ENCODE measurements around the gene TMPRSS9. TPM values are rescaled to one million over a fixed set of nuclear protein-coding genes. Genes with fewer than 3 reads are reported as not detected.
A peak's percentile ranks its signal among the peaks of the same experiment; 100 is the strongest.

TMPRSS9 gene
- total and polyA plus RNA-seq, 11 donors: 0.09 to 0.19 TPM; not detected in 9

- peak in 1 of 5 donors; percentile 36 for DNase-seq
- ATAC-seq: no peak
- Histone ChIP-seq H3K27ac (no peak overlapping the region), H3K4me1 (peaks cover 0 to 7% (median 0%) of the 10 kb centered on the region in 12 donors), H3K9me3 (no peaks in the 10 kb centered on the region), H3K36me3 (peaks cover 0 to 47% (median 0%) of the 10 kb centered on the region in 9 donors), H3K4me3 (no peak overlapping the region), H3K27me3 (no peaks in the 10 kb centered on the region)
- TF ChIP-seq CTCF (IDR thresholded peaks at IDR 0.05): no peak
- 90 to 94% (median 91%) methylated on average over 16 to 17 of the region's 17 CpGs for WGBS, 4 donors
- intact Hi-C loops (cut with DNase I): no loop called here
These were observed 83.7 kb downstream of the TMPRSS9 start for GRCh38 chr19:2443785-2444182.

DNA sequence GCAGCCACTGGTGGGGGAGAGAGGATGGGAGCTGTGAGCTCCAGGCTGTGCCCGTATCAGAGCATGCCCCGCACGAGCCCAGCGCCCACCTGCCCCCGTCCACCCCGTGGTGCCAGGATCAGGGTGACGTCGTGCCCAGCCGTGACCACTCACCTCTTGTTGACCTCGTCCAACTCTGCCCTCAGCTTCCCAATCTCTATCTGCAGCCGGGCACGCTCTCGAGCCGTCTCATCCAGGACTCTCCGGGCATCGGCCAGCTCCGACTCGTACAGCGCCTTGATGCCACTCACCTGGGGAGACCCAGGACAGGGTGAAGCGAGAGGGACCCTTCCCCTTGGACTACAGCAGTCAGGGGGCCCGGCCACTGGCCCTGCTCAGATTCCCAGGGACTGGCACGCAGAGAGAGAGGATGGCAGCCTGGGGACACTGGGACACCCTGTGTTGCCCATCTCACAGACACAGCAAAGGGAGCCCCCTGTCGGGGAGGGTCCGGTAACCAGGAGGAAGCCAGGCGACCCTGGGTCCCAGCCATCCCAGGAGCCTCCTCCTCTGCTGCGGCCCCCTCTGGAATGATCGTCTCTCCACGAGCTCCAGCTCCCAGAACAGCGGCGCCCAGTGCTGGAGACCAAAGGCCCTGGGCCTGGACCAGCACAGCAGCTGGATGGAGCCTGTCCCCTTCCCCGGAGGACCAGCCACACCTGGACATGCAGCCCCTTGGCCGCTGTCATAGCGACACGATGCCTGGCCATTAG lies 84.4 kb downstream of the TMPRSS9 start:
- Histone ChIP-seq H3K9me3 (no peaks in the 10 kb centered on the region), H3K4me3 (no peak overlapping the region), H3K36me3 (peaks cover 0 to 46% (median 0%) of the 10 kb centered on the region in 9 donors), H3K27me3 (no peaks in the 10 kb centered on the region), H3K4me1 (peaks cover 0 to 7% (median 0%) of the 10 kb centered on the region in 12 donors), H3K27ac (no peak overlapping the region)
- TF ChIP-seq POLR2A (IDR thresholded peaks at IDR 0.05) (no peak), CTCF (IDR thresholded peaks at IDR 0.05) (no peak)
- 91 to 95% (median 94%) methylated on average over 28 to 34 of the region's 34 CpGs for WGBS, 4 donors
- intact Hi-C loops (cut with DNase I): no loop called here
- ATAC-seq (no peak), DNase-seq (no peak)

DNA sequence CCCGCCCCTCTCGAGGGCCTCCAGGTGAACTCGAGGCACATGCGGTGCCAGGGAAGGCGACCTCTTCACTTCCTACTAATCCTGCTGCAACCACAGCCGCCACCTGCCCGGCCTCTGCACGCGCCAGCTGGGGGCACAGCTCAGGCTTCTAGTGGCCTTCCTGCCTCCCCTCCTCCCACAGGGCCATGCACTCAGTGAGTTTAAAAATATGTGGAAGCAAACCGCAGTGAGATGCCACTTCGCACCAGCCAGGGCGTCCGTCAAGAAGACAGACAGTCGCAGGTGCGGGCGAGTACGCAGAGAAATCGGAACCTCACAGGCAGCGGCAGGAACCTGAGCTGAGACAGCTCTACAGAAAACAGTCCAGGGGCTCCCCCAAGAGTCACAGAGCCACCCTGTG lies 86.3 kb downstream of the TMPRSS9 start:
- Histone ChIP-seq H3K27ac (no peak overlapping the region), H3K36me3 (peaks cover 0 to 43% (median 2%) of the 10 kb centered on the region in 9 donors), H3K4me1 (peaks cover 0 to 7% (median 0%) of the 10 kb centered on the region in 12 donors), H3K27me3 (no peaks in the 10 kb centered on the region), H3K9me3 (no peaks in the 10 kb centered on the region), H3K4me3 (no peak overlapping the region)
- DNase-seq: peak in 1 of 5 donors; percentile 59
- TF ChIP-seq CTCF (IDR thresholded peaks at IDR 0.05): no peak
- TF ChIP-seq POLR2A (IDR thresholded peaks at IDR 0.05): no peak
- intact Hi-C loops (cut with DNase I): no loop called here
- 56 to 91% (median 83%) methylated on average over 13 to 19 of the region's 19 CpGs for WGBS, 4 donors
- no peak for ATAC-seq

GRCh38 chr19:2449019-2449418 lies 89.0 kb downstream of the TMPRSS9 start:
- 96 to 99% (median 97%) methylated on average over 11 of the region's 11 CpGs for WGBS, 4 donors
- intact Hi-C loops (cut with DNase I): no loop called here
- Histone ChIP-seq H3K4me1 (peaks cover 0 to 7% (median 0%) of the 10 kb centered on the region in 12 donors), H3K4me3 (no peak overlapping the region), H3K27me3 (no peaks in the 10 kb centered on the region), H3K27ac (no peak overlapping the region), H3K9me3 (no peaks in the 10 kb centered on the region), H3K36me3 (peaks cover 0 to 19% (median 0%) of the 10 kb centered on the region in 9 donors)
- TF ChIP-seq POLR2A (IDR thresholded peaks at IDR 0.05) (no peak), CTCF (IDR thresholded peaks at IDR 0.05) (no peak)
- no peak for DNase-seq
- no peak for ATAC-seq

All from heart left ventricle (tissue), 16 donors.